ENCODE measurements around the gene CPLX3. TPM values are rescaled to one million over a fixed set of nuclear protein-coding genes. Genes with fewer than 3 reads are reported as not detected.

CPLX3 gene
- total and polyA plus RNA-seq, 2 donors (not counting 1 experiment from before 2014, with no cell fraction given): not detected

DNA sequence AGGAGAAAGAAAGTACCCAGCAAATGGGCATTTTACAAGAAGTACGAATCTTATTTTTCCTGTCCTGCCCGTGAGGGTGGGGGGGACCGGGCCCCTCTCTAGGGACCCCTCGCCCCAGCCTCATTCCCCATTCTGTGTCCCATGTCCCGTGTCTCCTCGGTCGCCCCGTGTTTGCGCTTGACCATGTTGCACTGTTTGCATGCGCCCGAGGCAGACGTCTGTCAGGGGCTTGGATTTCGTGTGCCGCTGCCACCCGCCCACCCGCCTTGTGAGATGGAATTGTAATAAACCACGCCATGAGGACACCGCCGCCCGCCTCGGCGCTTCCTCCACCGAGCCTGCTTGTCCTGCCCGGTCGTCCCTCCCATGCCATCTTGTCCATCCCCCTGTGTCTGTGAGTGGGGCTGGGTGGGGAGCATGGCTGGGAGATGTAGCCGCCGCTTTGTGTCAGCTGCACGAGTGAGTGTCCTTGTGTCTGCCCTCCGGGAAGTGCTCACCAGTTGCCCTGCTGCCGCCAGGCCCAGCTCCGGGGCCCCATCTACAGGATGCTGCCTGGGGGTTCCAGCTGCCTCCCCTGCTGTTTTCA is 23.5 kb upstream of the CPLX3 start:
- TF ChIP-seq EZH2 (IDR thresholded peaks at IDR 0.05; ENCODE audit: low read length, missing control alignments): no peak
- TF ChIP-seq, protein P1, sequence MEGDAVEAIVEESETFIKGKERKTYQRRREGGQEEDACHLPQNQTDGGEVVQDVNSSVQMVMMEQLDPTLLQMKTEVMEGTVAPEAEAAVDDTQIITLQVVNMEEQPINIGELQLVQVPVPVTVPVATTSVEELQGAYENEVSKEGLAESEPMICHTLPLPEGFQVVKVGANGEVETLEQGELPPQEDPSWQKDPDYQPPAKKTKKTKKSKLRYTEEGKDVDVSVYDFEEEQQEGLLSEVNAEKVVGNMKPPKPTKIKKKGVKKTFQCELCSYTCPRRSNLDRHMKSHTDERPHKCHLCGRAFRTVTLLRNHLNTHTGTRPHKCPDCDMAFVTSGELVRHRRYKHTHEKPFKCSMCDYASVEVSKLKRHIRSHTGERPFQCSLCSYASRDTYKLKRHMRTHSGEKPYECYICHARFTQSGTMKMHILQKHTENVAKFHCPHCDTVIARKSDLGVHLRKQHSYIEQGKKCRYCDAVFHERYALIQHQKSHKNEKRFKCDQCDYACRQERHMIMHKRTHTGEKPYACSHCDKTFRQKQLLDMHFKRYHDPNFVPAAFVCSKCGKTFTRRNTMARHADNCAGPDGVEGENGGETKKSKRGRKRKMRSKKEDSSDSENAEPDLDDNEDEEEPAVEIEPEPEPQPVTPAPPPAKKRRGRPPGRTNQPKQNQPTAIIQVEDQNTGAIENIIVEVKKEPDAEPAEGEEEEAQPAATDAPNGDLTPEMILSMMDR (conservative IDR thresholded peaks at IDR 0.05 in 1 of 2, IDR thresholded peaks at IDR 0.05 in 1 of 2; ENCODE audit: low read depth in 1 of 2, low read length in 2 of 2): no peak
- Histone ChIP-seq H2AFZ (ENCODE audit: low read length) (no peak overlapping the region), H3K27me3 (ENCODE audit: control insufficient read depth, insufficient read depth, low read length) (no peaks in the 10 kb centered on the region), H3K27ac (ENCODE audit: insufficient read depth, low read length) (no peak overlapping the region), H3K9me3 (ENCODE audit: control insufficient read depth, insufficient read depth, low read depth, low read length) (no peaks in the 10 kb centered on the region), H3K4me2 (ENCODE audit: extremely low read depth, insufficient read depth, low read length) (no peak overlapping the region), H3K79me2 (ENCODE audit: control insufficient read depth, insufficient read depth, low read length) (peaks cover 2% of the 10 kb centered on the region), H3K4me3 (replicated peaks in 1 of 4; ENCODE audit: control extremely low read depth in 1 of 4, insufficient read depth in 1 of 4, low read depth in 3 of 4, low read length in 4 of 4) (no peak overlapping the region), H3K4me1 (ENCODE audit: control insufficient read depth, extremely low read depth, insufficient read depth, low read length) (peaks cover 3% of the 10 kb centered on the region), H3K36me3 (ENCODE audit: control insufficient read depth, insufficient read depth, low read length) (peaks cover 26% of the 10 kb centered on the region), H4K20me1 (ENCODE audit: control insufficient read depth, extremely low read depth, insufficient read depth, low read length) (no peaks in the 10 kb centered on the region), H3K9ac (ENCODE audit: insufficient read depth, low read length) (no peak overlapping the region)
- DNase-seq (ENCODE audit: low read depth in 2 of 2): no peak

DNA sequence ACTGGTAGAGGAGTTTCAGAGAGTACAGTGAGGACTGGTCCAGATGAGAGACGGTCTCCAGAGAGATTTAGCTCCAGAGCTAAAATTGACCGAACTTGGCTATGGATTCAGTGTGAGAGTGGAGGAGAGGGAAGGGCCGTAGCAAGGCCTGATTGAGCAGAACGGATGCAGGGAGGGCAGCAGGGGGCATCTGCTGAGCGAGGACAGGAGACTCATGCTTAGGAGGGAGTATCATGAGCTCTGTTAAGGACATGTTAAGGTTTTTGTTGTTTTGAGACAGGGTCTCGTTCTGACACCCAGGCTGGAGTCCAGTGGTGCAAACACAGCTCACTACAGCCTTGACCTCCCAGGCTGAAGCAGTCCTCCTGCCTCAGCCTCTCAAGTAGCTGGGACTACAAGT is 21.5 kb upstream of the CPLX3 start:
- no peak overlapping the region for H2AFZ ChIP-seq (ENCODE audit: low read length)
- no peak overlapping the region for H3K4me2 ChIP-seq (ENCODE audit: extremely low read depth, insufficient read depth, low read length)
- H3K9ac ChIP-seq (ENCODE audit: insufficient read depth, low read length): no peak overlapping the region
- no peak overlapping the region for H3K4me3 ChIP-seq (replicated peaks in 1 of 4; ENCODE audit: control extremely low read depth in 1 of 4, insufficient read depth in 1 of 4, low read depth in 3 of 4, low read length in 4 of 4)
- H3K27ac ChIP-seq (ENCODE audit: insufficient read depth, low read length): no peak overlapping the region
- no peak for DNase-seq (ENCODE audit: low read depth in 2 of 2)
- H3K36me3 ChIP-seq (ENCODE audit: control insufficient read depth, insufficient read depth, low read length): peaks cover 15% of the 10 kb centered on the region
- no peaks in the 10 kb centered on the region for H3K27me3 ChIP-seq (ENCODE audit: control insufficient read depth, insufficient read depth, low read length)
- H3K79me2 ChIP-seq (ENCODE audit: control insufficient read depth, insufficient read depth, low read length): no peaks in the 10 kb centered on the region
- H3K4me1 ChIP-seq (ENCODE audit: control insufficient read depth, extremely low read depth, insufficient read depth, low read length): peaks cover 3% of the 10 kb centered on the region
- no peaks in the 10 kb centered on the region for H4K20me1 ChIP-seq (ENCODE audit: control insufficient read depth, extremely low read depth, insufficient read depth, low read length)
- TF ChIP-seq, protein P1 (conservative IDR thresholded peaks at IDR 0.05 in 1 of 2, IDR thresholded peaks at IDR 0.05 in 1 of 2; ENCODE audit: low read depth in 1 of 2, low read length in 2 of 2): no peak
- no peak for TF ChIP-seq EZH2 (IDR thresholded peaks at IDR 0.05; ENCODE audit: low read length, missing control alignments)
- H3K9me3 ChIP-seq (ENCODE audit: control insufficient read depth, insufficient read depth, low read depth, low read length): no peaks in the 10 kb centered on the region

DNA sequence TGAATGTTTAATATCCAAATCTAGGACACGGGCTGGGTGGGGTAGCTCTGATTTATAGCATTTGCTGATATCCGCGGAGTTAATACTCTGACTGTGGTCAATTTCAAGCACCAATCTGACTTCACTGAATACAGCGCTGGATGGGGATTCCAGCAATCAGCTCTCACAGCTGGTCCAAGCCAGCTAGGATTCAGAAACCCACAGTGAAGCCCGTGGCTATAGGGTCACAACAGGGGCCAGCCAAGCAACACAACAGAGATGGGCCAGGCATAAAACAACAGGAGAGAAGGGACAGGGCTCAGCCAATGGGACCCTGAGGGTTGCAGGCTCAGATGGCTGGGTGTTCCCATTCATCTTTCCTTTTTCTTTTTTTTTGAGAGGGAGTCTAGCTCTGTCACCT is 19.1 kb upstream of the CPLX3 start:
- H3K4me3 ChIP-seq (replicated peaks in 1 of 4; ENCODE audit: control extremely low read depth in 1 of 4, insufficient read depth in 1 of 4, low read depth in 3 of 4, low read length in 4 of 4): no peak overlapping the region
- TF ChIP-seq EZH2 (IDR thresholded peaks at IDR 0.05; ENCODE audit: low read length, missing control alignments): no peak
- TF ChIP-seq, protein P1 (conservative IDR thresholded peaks at IDR 0.05 in 1 of 2, IDR thresholded peaks at IDR 0.05 in 1 of 2; ENCODE audit: low read depth in 1 of 2, low read length in 2 of 2): no peak
- H3K4me2 ChIP-seq (ENCODE audit: extremely low read depth, insufficient read depth, low read length): no peak overlapping the region
- peaks cover 2% of the 10 kb centered on the region for H3K4me1 ChIP-seq (ENCODE audit: control insufficient read depth, extremely low read depth, insufficient read depth, low read length)
- H3K9ac ChIP-seq (ENCODE audit: insufficient read depth, low read length): no peak overlapping the region
- no peaks in the 10 kb centered on the region for H3K79me2 ChIP-seq (ENCODE audit: control insufficient read depth, insufficient read depth, low read length)
- H3K9me3 ChIP-seq (ENCODE audit: control insufficient read depth, insufficient read depth, low read depth, low read length): no peaks in the 10 kb centered on the region
- peaks cover 6% of the 10 kb centered on the region for H3K36me3 ChIP-seq (ENCODE audit: control insufficient read depth, insufficient read depth, low read length)
- no peak overlapping the region for H2AFZ ChIP-seq (ENCODE audit: low read length)
- H4K20me1 ChIP-seq (ENCODE audit: control insufficient read depth, extremely low read depth, insufficient read depth, low read length): no peaks in the 10 kb centered on the region
- DNase-seq (ENCODE audit: low read depth in 2 of 2): peak; percentile 29 to 55
- no peaks in the 10 kb centered on the region for H3K27me3 ChIP-seq (ENCODE audit: control insufficient read depth, insufficient read depth, low read length)
- no peak overlapping the region for H3K27ac ChIP-seq (ENCODE audit: insufficient read depth, low read length)

Measured in fibroblast of lung (primary cell).